ENCODE measurements around the gene DNAH2.

DNA sequence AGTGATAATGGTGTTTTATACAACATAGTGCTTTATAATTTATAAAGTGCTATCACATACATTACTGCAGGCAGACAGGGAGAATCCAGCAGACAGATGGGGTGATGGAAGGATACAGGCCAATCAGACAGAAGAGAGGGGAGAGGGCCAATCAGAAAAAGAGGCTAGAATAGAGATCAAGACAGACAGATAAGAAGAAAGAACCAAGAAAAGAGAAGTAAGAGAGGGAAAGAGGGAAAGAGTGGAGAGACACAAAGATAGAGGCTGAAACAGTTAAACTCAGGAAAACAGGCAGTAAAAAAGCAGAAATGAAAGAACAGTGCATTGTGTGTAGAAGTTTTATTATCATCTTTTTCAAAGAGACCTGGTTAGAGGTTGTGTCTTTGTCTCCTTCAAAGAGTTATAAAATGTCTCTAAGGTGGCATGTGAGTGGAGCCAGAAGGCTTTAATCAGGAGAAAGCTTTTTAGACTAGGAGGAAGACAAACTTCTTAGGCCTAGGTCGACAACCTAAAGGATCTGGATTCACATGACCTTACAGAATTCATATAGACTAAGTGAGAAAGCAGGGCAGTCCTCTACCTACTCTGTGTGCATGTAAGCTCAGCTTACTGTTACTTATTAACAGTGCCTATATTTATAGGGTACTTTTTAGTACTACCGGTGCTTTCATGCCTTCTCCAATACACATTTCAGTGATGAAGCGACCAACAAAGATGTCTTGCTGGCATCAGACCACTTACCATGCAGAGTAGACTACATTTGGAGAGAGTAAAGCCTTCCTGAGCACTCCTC is 162.7 kb downstream of the DNAH2 start:
- TF ChIP-seq CTCF (IDR thresholded peaks at IDR 0.05) (no peak), SIN3A (IDR thresholded peaks at IDR 0.05; ENCODE audit: borderline replicate concordance, insufficient read depth, low read depth, low read length) (no peak), POLR2AphosphoS5 (IDR thresholded peaks at IDR 0.05; ENCODE audit: low read depth, low read length) (no peak), TCF7L2 (IDR thresholded peaks at IDR 0.05; ENCODE audit: low read depth, low read length) (no peak), REST (IDR thresholded peaks at IDR 0.05; ENCODE audit: insufficient read depth in 1 of 2, low read depth in 2 of 2, low read length in 1 of 2) (no peak)
